ENCODE data around the gene SMAD2.

Gene SMAD2

DNA sequence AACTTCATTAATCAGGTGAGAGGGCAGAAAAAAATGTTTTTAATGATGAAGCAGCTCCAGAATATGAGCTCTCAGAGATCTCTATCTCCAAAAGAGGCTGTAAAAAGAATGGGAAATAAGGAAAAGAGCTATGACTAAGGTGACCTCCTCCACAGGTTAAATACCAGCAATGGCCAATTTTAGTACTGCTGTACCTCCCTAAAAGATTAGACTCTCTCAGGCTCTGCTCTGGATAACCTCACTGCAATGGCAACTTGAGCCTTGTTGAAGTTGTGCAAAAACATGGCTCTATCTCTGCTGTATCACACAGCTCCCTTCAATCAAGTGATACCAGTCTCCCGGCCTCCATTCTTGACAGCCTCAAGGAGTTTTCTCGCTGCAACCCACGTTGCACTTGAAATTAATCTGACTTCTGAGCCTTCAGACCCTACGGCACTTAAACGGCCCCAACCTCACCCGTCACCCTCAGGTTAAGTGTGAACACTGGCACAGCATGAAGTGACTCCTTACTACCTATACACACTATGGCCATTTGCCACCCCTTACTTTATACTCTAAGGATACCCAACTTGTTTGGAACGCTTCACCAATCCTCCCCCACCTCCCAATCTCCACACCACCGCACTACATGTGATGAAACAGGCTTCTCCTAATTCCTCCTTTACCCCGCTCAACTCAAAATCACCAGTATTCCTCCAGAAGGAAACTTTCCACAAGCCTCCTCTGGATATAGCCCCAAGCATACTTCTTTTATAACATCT, 36.3 kb downstream of the SMAD2 start:
- no peak for DNase-seq

DNA sequence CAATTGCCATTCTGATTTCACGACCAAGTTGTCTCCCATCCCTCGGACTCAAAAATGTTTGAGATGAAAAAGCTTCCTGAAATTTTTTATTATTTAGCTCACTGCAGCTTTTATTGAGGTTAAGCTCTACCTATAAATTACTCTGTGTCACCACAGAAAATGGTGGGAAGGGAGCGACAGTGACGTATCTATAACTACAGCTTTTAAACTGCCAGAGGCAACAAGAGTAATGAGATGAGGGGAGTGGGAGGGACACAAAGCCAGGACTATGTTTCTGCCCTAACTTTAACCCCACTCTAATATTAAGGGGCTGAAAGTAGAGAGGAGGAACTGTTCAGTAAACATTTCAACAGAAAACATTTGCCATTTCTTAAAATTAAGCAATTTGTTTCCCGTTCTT, 37.4 kb downstream of the SMAD2 start:
- no peak for DNase-seq

DNA sequence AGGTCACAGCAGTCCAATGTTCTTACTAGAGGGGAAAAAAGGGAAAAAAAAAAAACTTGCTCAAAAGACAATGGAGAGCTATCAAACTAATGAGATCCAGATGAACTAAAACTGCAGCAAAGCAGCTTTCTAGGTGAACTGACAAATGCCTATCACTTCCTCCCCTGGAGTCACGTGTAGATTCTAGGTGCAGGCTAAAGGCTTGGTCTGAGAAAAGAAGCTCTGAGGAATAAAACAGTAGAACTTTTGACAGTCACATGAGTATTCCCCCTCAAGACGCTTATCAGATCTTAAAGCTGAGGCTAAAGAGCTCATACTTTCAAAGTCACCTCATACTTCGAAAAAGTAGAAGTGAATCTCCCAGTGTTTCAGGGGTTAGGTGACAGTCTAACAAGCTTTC, 42.3 kb downstream of the SMAD2 start:
- DNase-seq: no peak

DNA sequence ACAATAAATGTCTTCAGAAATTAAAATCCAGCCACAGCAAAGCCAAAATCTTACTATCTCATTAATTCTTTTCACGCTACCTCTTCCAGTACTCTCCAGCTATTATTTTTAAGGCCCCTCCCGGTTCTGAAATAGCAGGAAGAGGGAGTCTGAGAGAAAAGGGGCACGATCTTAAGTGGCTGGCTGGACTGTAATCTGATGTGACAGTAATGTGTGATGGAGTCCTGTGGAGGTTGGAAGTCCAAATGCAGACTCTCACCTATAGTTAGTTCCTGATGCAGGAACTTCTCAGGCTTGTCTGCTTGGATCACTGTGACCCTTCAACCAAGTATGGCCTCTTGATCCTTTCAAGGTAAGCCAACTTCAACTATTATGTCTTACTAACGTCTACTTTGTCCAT, 43.2 kb downstream of the SMAD2 start:
- DNase-seq: no peak

DNA sequence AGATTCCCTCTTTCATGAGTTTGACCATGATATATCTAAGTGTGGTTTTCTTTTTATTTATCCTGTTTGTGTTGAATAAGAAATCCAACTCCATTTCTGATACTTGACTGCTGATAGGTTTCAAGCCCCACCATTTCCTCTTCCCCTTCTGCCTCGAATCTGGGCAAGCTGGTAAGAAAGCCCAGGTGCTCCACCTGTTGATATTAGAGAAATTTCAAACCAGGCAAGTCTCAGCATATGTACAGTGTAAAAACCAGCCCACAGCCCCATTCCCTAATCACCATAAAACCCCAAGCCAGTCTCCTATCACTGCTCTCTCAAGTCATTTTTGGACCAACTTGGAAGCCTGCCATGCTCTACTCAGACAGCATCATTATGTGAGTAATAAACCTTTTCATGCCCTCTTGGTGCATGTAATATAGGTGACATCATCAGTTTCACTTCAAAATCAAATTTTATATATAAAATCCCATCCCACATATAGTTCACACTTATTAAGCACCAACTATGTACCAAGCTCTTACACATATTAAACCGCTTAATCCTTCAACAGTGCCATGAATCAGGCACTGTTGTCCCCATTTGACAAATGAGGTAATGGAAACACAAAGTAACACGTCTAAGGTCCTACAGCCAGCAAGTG, 46.6 kb downstream of the SMAD2 start:
- DNase-seq: no peak

DNA sequence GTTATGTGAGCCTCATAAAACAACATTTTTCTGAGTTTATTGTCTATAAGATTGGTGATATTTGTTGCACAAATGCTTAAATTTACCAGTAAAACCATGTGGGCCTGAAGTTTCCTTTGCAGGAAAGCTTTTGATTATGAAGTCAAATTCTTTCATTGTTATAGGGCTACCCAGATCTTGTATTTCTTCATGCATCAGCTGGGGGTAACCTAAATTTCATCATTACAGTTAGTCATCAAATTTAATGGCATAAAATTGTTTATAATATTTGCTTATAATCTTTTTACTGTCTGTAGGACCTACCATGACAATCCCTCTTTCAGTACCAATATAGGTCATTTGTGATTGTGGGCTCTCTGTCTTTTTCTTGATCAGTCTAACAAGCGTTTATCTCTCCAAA, 47.8 kb downstream of the SMAD2 start:
- no peak for DNase-seq

DNA sequence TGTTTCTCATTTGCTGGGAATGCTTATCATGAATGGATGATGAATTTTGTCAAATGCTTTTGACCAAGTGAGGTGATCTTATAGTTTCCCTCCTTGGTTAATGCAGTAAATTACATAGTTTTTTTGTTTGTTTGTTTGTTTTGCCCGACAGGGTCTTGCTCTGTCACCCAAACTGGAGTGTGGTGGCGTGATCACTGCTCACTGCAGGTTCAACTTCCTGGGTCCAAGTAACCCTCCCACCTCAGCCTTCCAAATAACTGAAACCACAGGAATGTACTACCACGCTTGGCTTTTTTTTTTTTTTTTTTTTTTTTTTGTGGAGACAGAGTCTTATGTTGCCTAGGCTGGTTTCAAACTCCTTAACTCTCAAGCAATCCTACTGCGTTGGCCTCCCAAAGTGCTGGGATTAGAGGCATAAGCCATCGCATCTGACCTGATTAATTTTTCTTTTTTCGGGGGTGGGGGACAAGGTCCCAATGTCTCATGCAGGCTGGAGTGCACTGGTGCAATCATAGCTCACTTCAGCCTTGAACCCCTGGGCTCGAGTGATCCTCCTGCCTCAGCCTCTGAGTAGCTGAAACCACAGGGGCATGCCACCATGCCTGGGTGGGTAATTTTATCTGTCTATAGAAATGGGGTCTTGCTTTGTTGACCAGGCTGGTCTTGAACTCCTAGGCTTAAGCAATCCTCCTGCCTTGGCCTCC, 48.6 kb downstream of the SMAD2 start:
- DNase-seq: no peak

DNA sequence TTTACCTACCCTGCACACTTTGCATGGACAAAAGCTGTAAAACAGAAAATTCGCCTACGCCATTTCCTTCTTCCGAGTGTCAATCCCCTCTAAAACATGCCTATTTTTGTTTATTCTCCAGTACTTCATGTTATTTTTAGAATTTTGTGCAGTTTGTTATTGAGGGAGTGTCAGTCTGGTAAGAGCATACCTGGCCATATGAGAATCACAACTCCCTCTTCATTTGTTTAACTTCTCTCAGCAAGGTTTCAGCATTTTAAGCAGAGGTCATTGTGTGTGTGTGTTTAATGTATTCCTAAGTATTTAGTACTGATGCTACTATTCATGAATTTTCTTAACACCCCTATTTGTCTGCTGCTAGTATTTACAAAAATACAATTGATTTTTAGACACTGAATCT, 49.4 kb downstream of the SMAD2 start:
- DNase-seq: no peak

DNA sequence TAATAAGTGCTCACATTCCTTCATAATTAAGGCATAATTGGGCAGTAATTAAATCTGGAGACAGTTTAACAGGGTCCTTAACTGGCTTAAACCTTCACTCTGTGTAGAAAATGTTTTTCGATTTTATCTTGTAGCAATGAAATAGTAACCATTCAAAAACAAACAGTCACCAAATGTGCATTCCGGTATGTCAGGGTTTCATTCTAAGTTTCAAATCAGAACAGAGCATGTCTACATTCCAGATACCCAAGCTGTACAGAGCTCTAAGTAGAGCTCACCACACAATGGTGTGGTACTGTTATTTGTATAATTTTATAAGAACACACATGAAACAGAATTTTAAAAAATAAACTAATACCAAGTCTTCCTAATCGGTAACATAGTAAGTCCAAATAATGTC, 52.6 kb downstream of the SMAD2 start:
- DNase-seq: no peak

DNA sequence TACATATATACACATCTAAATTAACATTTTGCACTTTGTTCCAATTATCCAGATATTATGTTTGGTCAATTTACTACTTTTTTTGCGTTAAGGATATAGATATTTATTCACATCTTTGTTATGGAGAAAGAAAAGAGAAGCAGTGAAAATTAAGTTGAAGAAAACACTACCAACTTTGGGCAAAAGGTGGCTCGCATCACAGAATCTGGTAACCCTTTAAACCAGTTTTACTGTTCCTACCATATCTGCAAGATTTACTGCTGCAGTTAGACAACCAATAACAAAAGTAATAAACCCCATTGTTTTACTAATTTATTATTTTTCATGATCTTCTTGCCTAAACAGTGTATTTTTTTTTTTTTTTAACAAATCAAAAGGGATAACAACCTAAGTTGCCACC, 53.6 kb downstream of the SMAD2 start:
- DNase-seq: no peak

DNA sequence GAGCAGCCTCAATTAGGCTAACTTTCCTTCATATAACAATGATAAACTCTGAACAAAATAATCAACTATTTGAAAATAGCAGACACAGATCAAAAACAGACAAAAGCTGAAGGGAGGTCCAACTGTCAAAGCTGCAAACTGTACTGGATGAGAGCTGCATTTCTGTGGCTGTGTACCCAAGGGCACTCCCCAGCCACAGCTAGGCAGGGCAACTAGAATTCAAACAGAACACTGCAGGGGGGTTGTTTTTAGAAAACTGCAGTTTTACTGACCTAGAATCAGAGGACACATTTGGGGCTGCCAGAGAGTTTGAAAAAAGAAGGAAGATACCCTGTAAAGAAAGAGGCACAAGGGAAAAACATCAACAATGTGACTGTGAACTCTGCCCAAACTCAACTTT, 56.8 kb downstream of the SMAD2 start:
- no peak for DNase-seq

DNA sequence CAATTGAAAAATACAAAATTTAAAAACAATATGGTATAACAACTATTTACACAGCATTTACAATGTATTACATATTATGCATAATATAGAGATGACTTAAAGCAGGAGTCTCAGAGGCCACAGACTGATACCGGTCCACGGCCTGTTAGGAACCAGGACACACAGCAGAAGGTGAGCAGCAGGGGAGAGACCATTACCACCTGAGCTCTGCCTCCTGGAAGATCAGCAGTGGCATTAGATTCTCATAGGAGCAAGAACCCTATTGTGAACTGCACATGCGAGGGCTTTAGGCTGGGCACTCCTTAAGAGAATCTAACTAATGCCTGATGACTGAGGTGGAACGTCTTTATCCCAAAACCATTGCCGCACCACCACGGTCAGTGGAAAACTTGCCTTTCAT, 58.0 kb downstream of the SMAD2 start:
- no peak for DNase-seq

DNA sequence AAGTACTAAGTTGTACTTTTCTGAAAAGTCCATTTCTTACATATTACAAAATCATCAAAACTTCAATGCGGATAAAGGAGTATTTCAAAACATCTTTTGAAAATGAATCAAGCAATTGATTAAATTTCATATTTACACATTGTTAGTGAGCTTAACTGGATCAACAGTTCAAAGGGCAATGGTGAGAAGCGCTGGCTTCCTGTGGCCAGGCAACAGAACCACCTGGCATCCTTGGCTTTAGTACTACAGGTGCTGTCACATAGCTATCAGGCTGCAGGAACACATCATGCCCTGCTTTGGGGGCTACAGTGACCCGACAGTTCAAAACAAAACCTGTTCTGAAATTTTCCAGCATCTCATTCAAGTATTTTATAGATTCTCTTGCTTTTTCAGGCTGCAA, 59.2 kb downstream of the SMAD2 start:
- no peak for DNase-seq

DNA sequence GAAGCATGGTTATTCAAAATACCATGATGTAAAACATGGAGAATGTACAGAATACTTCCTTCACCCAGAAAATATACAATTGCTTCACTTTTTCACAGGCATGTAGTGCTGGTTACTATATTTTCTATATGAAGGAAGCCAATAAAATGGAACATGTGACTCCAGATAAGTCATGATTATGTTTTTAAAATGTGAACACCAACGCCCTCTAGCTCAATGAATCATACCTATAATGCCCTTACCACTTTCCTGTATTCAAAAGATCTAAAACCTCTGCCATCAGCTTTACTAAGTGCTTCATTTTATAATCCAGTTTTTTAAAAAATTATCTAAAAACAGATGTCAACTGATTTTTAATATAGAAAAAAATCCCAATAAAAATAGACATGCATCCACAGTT, 59.9 kb downstream of the SMAD2 start:
- no peak for DNase-seq

DNA sequence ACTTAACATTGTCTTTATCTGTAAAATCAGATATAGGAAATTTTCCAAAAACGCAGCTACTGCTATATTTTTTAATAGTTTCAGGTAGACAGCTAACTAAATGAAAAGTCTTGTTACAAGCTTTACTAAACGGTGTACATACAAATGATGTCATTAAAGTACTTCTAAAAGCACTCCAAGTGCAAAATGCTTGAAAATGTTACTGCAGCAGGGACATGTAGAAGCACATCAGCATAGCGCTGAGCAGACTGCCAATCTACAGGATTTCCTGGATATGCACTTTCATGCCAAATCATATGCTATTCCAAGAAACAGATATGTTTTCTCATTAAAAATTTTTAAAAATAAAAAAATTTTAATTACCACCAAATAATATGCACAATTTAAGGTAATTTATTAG, 61.7 kb downstream of the SMAD2 start:
- no peak for DNase-seq

DNA sequence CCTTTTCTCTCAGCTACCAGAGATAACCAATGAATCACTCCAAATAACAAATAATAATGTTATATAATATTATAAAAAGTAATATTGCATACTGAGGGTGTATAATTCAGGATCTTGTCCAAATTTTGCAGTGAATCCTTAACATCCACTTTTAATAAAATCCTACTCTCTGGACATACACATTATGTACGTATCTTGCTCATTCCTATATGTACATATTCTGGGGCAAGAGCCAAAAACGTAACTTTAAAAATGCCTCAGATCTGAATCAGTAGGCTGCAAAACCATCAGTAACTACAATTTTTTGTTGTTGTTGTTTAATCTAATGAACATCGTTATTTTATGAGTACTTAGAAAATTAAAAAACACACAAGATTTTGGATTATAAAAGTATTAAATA, 65.3 kb downstream of the SMAD2 start:
- no peak for DNase-seq

DNA sequence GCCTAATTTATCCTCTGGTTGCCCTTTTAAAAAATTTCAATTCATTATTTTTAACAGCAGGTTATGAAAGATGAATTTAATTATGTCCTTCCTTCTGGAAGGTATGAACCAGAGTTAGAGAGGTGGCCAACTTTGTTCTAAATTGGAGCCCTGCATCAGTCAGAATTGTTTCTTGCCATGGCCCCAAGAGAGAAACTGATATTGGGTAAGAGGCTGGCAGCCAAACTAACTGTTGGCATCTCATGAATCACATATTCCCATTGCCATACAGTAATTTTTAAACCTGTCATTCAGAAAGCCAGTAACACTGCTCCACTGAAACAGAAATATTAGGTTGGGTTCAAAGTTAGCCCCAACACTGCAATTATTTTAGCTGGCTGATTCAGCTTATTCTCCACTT, 67.4 kb downstream of the SMAD2 start:
- no peak for DNase-seq

DNA sequence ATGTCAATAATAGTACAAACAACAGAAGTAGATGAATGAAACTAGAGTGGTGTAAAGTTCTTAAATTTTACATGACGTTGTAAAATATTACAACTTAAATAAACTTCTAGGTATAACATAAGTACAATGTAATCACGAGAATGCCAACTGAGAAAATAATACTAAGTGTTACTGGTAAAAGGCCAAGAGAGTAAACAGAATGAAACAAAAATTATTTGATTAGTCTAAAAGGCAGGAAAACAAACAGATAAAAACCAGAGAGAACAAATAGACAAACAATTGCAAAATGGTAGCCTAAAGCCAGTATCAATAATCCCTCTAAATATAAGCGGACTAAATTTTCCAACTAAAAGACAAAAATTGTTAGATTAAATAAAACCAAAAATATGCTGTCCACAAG, 71.9 kb downstream of the SMAD2 start:
- DNase-seq: no peak

DNA sequence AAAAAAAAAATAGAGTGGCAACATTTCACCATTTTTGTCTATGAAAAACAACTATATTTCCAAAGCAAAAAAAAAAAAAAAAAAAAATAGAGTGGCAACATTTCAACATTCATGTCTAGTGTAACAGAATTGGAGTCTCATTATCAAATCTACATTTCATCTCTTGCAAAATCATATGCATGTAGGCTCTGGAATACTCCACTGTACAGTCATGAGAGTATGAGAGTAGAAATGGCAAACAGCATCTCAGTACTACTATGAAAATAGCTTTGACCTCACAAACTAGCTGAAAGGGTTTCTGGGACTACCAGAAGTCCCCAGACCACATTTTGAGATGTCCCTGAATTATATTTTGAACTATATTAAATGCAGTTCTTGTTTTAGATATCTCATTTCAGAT, 82.8 kb downstream of the SMAD2 start:
- no peak for DNase-seq

DNA sequence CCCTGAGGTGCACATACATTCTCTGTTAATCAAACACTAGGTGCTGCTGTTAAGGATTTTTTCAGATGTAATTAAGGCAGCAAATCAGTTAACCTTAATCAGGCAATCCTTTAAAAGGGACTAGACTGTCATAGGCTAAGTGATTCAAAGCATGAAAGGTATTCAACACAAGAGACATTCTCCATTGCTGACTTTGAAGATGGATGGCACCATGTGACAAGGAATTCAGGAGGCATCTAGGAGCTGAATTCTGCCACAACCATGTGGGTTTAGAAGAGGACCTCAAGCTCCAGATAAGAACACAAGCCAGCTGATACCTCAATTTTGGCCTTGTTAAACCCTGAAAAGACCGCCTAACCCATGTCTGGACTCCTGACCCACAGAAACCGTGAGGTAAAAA, 84.0 kb downstream of the SMAD2 start:
- no peak for DNase-seq

DNA sequence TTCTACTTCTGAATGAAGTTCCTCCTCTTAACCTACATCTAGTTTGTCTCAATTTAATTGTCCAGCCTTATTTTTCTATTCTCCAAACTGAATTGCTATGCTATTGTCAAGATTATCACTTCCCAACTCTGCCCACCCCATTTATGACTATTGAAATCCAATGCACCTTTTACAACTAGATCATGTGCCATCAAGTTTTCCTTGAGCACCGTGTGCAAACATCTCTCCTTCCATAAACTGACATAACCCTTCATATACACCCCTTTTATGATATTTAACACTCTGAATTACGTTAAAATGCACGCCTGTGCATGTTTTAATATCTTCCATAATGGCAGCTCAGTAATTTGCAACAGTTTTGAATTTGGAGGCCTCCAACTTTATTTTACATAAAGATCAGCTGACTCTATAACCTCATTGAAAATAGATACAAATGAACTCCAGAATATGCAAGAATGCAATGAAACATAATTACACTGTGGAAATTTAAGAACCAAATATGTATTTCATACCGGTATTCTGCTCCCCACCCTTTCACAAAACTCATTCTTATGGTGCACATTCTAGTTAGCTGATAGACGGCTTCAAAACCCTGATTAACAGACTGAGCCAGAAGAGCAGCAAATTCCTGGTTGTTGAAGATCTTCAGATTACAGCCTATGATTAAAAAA, 85.5 kb downstream of the SMAD2 start:
- no peak for DNase-seq

DNA sequence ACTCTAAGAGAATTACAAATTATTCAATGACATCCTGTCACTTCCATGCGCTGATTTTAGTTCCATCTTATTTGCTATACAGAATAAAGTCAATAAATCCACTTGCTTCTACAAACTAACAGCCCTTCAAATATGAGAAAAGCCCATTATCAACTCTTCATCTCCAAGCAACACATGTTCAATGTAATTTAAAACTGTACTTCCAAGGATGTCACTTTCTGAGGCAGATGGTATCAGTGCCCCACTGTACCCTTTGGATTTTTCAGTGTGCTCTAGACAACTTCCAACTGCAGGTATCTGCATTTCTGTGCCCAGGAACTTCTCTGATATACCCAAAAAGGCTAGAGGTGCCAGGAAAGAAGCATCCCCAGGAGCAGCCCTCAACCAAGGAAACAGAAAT, 87.6 kb downstream of the SMAD2 start:
- no peak for DNase-seq

DNA sequence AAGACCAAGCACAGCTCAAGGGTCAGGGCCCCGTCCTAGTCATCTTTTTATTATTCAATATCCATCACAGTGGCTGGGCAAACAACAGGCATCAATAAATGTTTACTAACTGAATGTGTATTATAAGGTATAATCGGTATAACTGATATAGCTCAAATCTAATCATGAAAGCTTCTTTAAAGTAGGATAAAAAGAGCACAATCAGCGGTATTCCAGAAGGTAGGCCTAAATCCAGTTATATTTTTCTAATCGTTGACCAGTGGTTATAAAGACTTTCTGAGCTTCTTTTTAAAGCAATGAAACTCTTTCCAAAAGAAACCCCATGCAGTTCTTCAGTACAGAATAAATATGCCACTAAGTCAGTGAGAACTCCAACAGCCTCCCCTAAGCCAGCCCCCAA, 92.1 kb downstream of the SMAD2 start:
- no peak for DNase-seq

DNA sequence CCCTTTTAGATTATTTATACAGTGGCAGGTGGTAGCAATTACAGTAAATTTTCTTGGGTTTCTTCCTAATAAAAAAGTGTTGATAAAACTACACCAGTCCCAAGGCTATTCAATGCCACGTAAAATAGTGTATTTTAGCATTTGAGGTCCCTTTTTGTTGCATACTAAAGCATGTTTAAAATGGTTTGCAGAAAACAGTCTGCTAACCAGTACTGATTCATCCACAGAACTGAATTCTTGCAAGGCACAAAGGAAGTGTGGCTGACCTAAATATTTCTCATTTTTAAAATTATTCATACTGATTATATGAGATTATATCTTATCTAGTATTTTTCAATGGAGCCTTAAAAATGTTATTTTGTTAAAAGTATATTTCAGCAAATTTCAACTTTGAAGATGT, 98.1 kb downstream of the SMAD2 start:
- DNase-seq: no peak
